ENCODE results near the gene LRP1B. TPM values are rescaled to one million over a fixed set of nuclear protein-coding genes. Genes with fewer than 3 reads are reported as not detected.

Gene LRP1B
- total RNA-seq, 1 experiment from 2014 or later, result 0.21 TPM

GRCh38 chr2:142119347-142119746, 11.5 kb downstream of the LRP1B start:
- TF ChIP-seq CTCF (IDR thresholded peaks at IDR 0.05; ENCODE audit: unreplicated experiment), result no peak
- intact Hi-C loops (cut with micrococcal nuclease; ENCODE audit: unreplicated experiment), result loop anchor here (10.0 kb wide), 1 partner anchor 165 kb away; no protein-coding TSS in a partner anchor
- H3K27me3 Mint-ChIP-seq (ENCODE audit: unreplicated experiment), result no peaks in the 10 kb centered on the region
- BruUV-seq (replicated peaks), result no TSS peak
- H3K4me3 Mint-ChIP-seq (ENCODE audit: low read depth, unreplicated experiment), result no peak overlapping the region
- H3K9me3 Mint-ChIP-seq (ENCODE audit: low read depth, unreplicated experiment), result peaks cover 2% of the 10 kb centered on the region
- no peak overlapping the region for H3K27ac Mint-ChIP-seq (ENCODE audit: unreplicated experiment)
- H3K4me1 Mint-ChIP-seq (ENCODE audit: low read depth, unreplicated experiment), result no peaks in the 10 kb centered on the region
- CTCF ChIA-PET, result no interaction called here
- H3K36me3 Mint-ChIP-seq (ENCODE audit: insufficient read depth, unreplicated experiment), result no peaks in the 10 kb centered on the region
- no peak for DNase-seq

GRCh38 chr2:142112757-142113221, 18.0 kb downstream of the LRP1B start:
- CTCF ChIA-PET, result interaction anchor here (0.9 kb wide), 1 partner anchor 12 kb away, joined by 3 read pairs; no protein-coding TSS in a partner anchor
- H3K9me3 Mint-ChIP-seq (ENCODE audit: low read depth, unreplicated experiment), result peaks cover 3% of the 10 kb centered on the region
- H3K4me3 Mint-ChIP-seq (ENCODE audit: low read depth, unreplicated experiment), result no peak overlapping the region
- H3K27ac Mint-ChIP-seq (ENCODE audit: unreplicated experiment), result no peak overlapping the region
- intact Hi-C loops (cut with micrococcal nuclease; ENCODE audit: unreplicated experiment), result loop anchor here (10.0 kb wide), 1 partner anchor 158 kb away; no protein-coding TSS in a partner anchor
- no peak for TF ChIP-seq CTCF (IDR thresholded peaks at IDR 0.05; ENCODE audit: unreplicated experiment)
- no peaks in the 10 kb centered on the region for H3K27me3 Mint-ChIP-seq (ENCODE audit: unreplicated experiment)
- no peaks in the 10 kb centered on the region for H3K4me1 Mint-ChIP-seq (ENCODE audit: low read depth, unreplicated experiment)
- DNase-seq, result peak; percentile 10
- no peaks in the 10 kb centered on the region for H3K36me3 Mint-ChIP-seq (ENCODE audit: insufficient read depth, unreplicated experiment)
- no TSS peak for BruUV-seq (replicated peaks)

GRCh38 chr2:142104134-142104758, 26.6 kb downstream of the LRP1B start:
- no peak for TF ChIP-seq CTCF (IDR thresholded peaks at IDR 0.05; ENCODE audit: unreplicated experiment)
- CTCF ChIA-PET, result interaction anchor here (0.6 kb wide), 1 partner anchor 977 kb away, joined by 7 read pairs; no protein-coding TSS in a partner anchor
- H3K27me3 Mint-ChIP-seq (ENCODE audit: unreplicated experiment), result no peaks in the 10 kb centered on the region
- H3K27ac Mint-ChIP-seq (ENCODE audit: unreplicated experiment), result no peak overlapping the region
- no peak overlapping the region for H3K4me3 Mint-ChIP-seq (ENCODE audit: low read depth, unreplicated experiment)
- peaks cover 17% of the 10 kb centered on the region for H3K4me1 Mint-ChIP-seq (ENCODE audit: low read depth, unreplicated experiment)
- no peaks in the 10 kb centered on the region for H3K36me3 Mint-ChIP-seq (ENCODE audit: insufficient read depth, unreplicated experiment)
- no peaks in the 10 kb centered on the region for H3K9me3 Mint-ChIP-seq (ENCODE audit: low read depth, unreplicated experiment)
- BruUV-seq (replicated peaks), result no TSS peak
- no peak for DNase-seq
- intact Hi-C loops (cut with micrococcal nuclease; ENCODE audit: unreplicated experiment), result no loop called here

GRCh38 chr2:142100970-142101369, 29.8 kb downstream of the LRP1B start:
- no peaks in the 10 kb centered on the region for H3K9me3 Mint-ChIP-seq (ENCODE audit: low read depth, unreplicated experiment)
- H3K27me3 Mint-ChIP-seq (ENCODE audit: unreplicated experiment), result no peaks in the 10 kb centered on the region
- no TSS peak for BruUV-seq (replicated peaks)
- intact Hi-C loops (cut with micrococcal nuclease; ENCODE audit: unreplicated experiment), result no loop called here
- peak; percentile 37 for DNase-seq
- H3K36me3 Mint-ChIP-seq (ENCODE audit: insufficient read depth, unreplicated experiment), result no peaks in the 10 kb centered on the region
- no peak overlapping the region for H3K4me3 Mint-ChIP-seq (ENCODE audit: low read depth, unreplicated experiment)
- peaks cover 17% of the 10 kb centered on the region for H3K4me1 Mint-ChIP-seq (ENCODE audit: low read depth, unreplicated experiment)
- no peak for TF ChIP-seq CTCF (IDR thresholded peaks at IDR 0.05; ENCODE audit: unreplicated experiment)
- CTCF ChIA-PET, result interaction anchor here (0.9 kb wide), 1 partner anchor 12 kb away, joined by 3 read pairs; no protein-coding TSS in a partner anchor
- no peak overlapping the region for H3K27ac Mint-ChIP-seq (ENCODE audit: unreplicated experiment)
